HepG2 (cell line): ENCODE data around the gene MCRIP2. TPM values are rescaled to one million over a fixed set of nuclear protein-coding genes. Genes with fewer than 3 reads are reported as not detected.

ENCODE experiments used
- CBFB ChIP-seq: sonication (generic); formaldehyde crosslinking; IDR thresholded peaks from 2 replicates; pipeline ENCODE4 v1.4.0; 2020; ENCODE audit warnings: missing genetic modification reagents
- HNRNPK ChIP-seq: fragments of 200-400 bp; formaldehyde crosslinking; IDR thresholded peaks from 2 replicates; pipeline ENCODE4 v1.6.1; 2018; ENCODE audit warnings: low read length, low read depth, moderate library complexity, mild to moderate bottlenecking; ENCODE audit not compliant: poor library complexity, severe bottlenecking
- NFIB ChIP-seq: sonication (generic); formaldehyde crosslinking; IDR thresholded peaks from 2 replicates; pipeline ENCODE4 v1.9.0; 2021; ENCODE audit warnings: missing genetic modification reagents, mild to moderate bottlenecking, borderline replicate concordance
- NFKB2 ChIP-seq: sonication (generic); formaldehyde crosslinking; IDR thresholded peaks from 2 replicates; pipeline ENCODE4 v1.4.0; 2020; ENCODE audit warnings: missing genetic modification reagents, borderline replicate concordance
- NR3C1 ChIP-seq: sonication (generic); formaldehyde crosslinking; IDR thresholded peaks from 2 replicates; pipeline ENCODE4 v1.4.0; 2020; ENCODE audit warnings: missing genetic modification reagents
- PHB2 ChIP-seq: fragments of 450-650 bp; IDR thresholded peaks from 2 replicates; pipeline ENCODE4 v1.6.1; 2018; ENCODE audit not compliant: partially characterized antibody
- PRMT3 ChIP-seq: sonication (generic); formaldehyde crosslinking; IDR thresholded peaks from 2 replicates; pipeline ENCODE4 v1.8.1; 2022; ENCODE audit warnings: low read depth, mild to moderate bottlenecking, moderate library complexity, missing genetic modification reagents, borderline replicate concordance
- RXRA ChIP-seq: sonication (generic); formaldehyde crosslinking; IDR thresholded peaks from 2 replicates; pipeline ENCODE4 v1.5.1; 2020; ENCODE audit warnings: missing genetic modification reagents
- ZBTB38 ChIP-seq: sonication (generic); formaldehyde crosslinking; IDR thresholded peaks from 2 replicates; pipeline ENCODE4 v1.5.1; 2020; ENCODE audit warnings: mild to moderate bottlenecking, missing genetic modification reagents
- ZNF431 ChIP-seq: sonication (generic); formaldehyde crosslinking; IDR thresholded peaks from 2 replicates; pipeline ENCODE4 v1.9.0; 2022; ENCODE audit warnings: missing genetic modification reagents, low read depth, mild to moderate bottlenecking, borderline replicate concordance
- ZNF614 ChIP-seq: IDR thresholded peaks from 2 replicates; pipeline ENCODE4 v1.6.1; 2018; ENCODE audit warnings: missing biosample characterization, missing genetic modification reagents, inconsistent platforms, borderline replicate concordance
- ZNF737 ChIP-seq: sonication (generic); formaldehyde crosslinking; IDR thresholded peaks from 2 replicates; pipeline ENCODE4 v1.5.0; 2020; ENCODE audit warnings: missing genetic modification reagents, mild to moderate bottlenecking, borderline replicate concordance
- polyA plus RNA-seq, 8 experiments: library from polyadenylated mRNA; depleted of rRNA in 3 of 8; stranded (reverse) in 7 of 8; unstranded in 1 of 8; fragments of >200 nt; fragmentation: Illumina TruSeq in 4 of 8; extraction: Trizol in 4 of 8; gene quantifications; 2 replicates each; pipeline versions ENCODE4 v1.2.1 to v1.2.3, GENCODE V29; 2011 to 2016; ENCODE audit warnings: low read depth in 4 of 8, missing spikeins in 1 of 8, mixed read lengths in 1 of 8; ENCODE audit not compliant: insufficient read depth in 1 of 8
- total RNA-seq, 5 experiments: library from RNA; depleted of rRNA; stranded (reverse); fragments of >200 nt; fragmentation: Illumina TruSeq; extraction: Trizol; gene quantifications; 2 replicates each; pipeline ENCODE4 v1.2.3, GENCODE V29; 2016; ENCODE audit warnings: low read depth in 1 of 5
- TF ChIP-seq, protein P1 (sequence below): sonication (generic); formaldehyde crosslinking; IDR thresholded peaks from 2 replicates; pipeline ENCODE4 v1.8.0; 2022; ENCODE audit warnings: mild to moderate bottlenecking, missing genetic modification reagents
- TF ChIP-seq, protein P2 (sequence below): sonication (generic); formaldehyde crosslinking; IDR thresholded peaks from 2 replicates; pipeline ENCODE4 v1.8.0; 2022; ENCODE audit warnings: low read depth, missing genetic modification reagents
- TF ChIP-seq, protein P3 (sequence below): sonication (generic); formaldehyde crosslinking; IDR thresholded peaks from 2 replicates; pipeline ENCODE4 v1.8.1; 2023; ENCODE audit warnings: mild to moderate bottlenecking, missing genetic modification reagents
- TF ChIP-seq, protein P4 (sequence below): IDR thresholded peaks from 2 replicates; pipeline ENCODE4 v1.4.0; 2020; ENCODE audit warnings: mild to moderate bottlenecking, missing genetic modification reagents
- TF ChIP-seq, protein P5 (sequence below): sonication (generic); formaldehyde crosslinking; IDR thresholded peaks from 2 replicates; pipeline ENCODE4 v1.4.0; 2020; ENCODE audit warnings: missing genetic modification reagents

Gene MCRIP2
- total and polyA plus RNA-seq, 2 of the 13 experiments (the other 11 are each of a cell fraction or from before 2014, with no cell fraction given), result 39.6 to 76.7 TPM

DNA sequence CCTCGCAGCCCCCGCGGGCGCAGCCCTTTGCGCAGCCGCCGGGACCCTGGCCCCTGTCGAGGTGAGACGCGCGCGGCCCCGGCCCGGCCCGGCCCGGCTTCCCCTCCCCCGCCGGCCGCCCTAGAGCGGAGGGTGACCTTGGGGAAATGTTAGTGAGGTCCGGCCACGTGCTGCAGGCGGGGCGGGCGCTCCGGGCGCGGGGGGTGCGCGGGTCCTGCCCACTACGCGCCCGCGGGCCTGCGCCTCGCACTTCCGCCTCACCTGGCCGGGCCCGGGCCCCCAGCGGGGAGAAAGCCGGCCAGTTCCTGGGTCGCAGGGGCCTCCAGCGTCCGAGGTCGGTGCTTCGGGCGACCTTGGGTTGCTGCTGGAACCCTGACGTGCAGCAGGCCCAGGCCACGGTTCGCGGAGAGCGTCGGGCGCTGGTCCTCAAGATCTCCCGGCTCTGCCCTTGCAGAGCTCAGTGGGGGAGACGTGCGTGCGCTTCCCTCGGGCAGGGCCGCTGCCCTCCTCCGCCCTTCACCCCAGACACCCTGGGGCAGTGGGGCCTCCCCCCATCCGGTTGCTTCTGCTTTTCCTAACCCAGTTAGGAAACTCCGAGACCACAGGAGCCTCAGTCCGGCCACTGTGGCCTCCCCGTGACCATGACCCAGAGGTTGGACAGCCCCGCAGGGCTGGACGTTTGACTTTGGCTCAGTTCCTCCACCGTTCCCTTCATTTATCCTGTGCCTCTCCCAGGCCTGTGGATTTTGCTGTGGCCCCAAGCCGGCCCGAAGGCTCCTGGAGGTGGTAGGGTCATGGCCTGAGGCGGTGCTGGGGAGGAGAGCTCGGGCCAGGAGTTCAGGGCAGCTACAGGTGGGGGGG is 791 bp downstream of the MCRIP2 start (continued):
- TF ChIP-seq, protein P1, sequence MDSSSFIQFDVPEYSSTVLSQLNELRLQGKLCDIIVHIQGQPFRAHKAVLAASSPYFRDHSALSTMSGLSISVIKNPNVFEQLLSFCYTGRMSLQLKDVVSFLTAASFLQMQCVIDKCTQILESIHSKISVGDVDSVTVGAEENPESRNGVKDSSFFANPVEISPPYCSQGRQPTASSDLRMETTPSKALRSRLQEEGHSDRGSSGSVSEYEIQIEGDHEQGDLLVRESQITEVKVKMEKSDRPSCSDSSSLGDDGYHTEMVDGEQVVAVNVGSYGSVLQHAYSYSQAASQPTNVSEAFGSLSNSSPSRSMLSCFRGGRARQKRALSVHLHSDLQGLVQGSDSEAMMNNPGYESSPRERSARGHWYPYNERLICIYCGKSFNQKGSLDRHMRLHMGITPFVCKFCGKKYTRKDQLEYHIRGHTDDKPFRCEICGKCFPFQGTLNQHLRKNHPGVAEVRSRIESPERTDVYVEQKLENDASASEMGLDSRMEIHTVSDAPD, result 0 out of 2 replicates have a peak, but pooled peaks have one; percentile 50
- TF ChIP-seq CBFB, result no peak
- TF ChIP-seq NFKB2 (CRISPR knock-in tag), result no peak
- TF ChIP-seq, protein P2, sequence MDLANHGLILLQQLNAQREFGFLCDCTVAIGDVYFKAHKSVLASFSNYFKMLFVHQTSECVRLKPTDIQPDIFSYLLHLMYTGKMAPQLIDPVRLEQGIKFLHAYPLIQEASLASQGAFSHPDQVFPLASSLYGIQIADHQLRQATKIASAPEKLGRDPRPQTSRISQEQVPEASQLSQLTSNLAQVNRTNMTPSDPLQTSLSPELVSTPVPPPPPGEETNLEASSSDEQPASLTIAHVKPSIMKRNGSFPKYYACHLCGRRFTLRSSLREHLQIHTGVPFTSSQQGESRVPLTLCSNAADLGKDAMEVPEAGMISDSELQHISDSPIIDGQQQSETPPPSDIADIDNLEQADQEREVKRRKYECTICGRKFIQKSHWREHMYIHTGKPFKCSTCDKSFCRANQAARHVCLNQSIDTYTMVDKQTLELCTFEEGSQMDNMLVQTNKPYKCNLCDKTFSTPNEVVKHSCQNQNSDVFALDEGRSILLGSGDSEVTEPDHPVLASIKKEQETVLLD (CRISPR knock-in tag), result peak; percentile 45; the same call in 1 of the 2 replicates
- TF ChIP-seq NR3C1 (CRISPR knock-in tag), result no peak
- no peak for TF ChIP-seq NFIB
- no peak for TF ChIP-seq ZNF737
- TF ChIP-seq, protein P3, sequence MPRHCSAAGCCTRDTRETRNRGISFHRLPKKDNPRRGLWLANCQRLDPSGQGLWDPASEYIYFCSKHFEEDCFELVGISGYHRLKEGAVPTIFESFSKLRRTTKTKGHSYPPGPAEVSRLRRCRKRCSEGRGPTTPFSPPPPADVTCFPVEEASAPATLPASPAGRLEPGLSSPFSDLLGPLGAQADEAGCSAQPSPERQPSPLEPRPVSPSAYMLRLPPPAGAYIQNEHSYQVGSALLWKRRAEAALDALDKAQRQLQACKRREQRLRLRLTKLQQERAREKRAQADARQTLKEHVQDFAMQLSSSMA (CRISPR knock-in tag), result no peak
- no peak for TF ChIP-seq PHB2
- no peak for TF ChIP-seq HNRNPK
- TF ChIP-seq ZNF431 (CRISPR knock-in tag), result peak; percentile 80; the same call in 1 of the 2 replicates
- no peak for TF ChIP-seq ZNF614 (CRISPR knock-in tag)
- 0 out of 2 replicates have a peak, but pooled peaks have one; percentile 57 for TF ChIP-seq PRMT3 (CRISPR knock-in tag)
- TF ChIP-seq RXRA (CRISPR knock-in tag), result peak; percentile 80
- TF ChIP-seq, protein P4, sequence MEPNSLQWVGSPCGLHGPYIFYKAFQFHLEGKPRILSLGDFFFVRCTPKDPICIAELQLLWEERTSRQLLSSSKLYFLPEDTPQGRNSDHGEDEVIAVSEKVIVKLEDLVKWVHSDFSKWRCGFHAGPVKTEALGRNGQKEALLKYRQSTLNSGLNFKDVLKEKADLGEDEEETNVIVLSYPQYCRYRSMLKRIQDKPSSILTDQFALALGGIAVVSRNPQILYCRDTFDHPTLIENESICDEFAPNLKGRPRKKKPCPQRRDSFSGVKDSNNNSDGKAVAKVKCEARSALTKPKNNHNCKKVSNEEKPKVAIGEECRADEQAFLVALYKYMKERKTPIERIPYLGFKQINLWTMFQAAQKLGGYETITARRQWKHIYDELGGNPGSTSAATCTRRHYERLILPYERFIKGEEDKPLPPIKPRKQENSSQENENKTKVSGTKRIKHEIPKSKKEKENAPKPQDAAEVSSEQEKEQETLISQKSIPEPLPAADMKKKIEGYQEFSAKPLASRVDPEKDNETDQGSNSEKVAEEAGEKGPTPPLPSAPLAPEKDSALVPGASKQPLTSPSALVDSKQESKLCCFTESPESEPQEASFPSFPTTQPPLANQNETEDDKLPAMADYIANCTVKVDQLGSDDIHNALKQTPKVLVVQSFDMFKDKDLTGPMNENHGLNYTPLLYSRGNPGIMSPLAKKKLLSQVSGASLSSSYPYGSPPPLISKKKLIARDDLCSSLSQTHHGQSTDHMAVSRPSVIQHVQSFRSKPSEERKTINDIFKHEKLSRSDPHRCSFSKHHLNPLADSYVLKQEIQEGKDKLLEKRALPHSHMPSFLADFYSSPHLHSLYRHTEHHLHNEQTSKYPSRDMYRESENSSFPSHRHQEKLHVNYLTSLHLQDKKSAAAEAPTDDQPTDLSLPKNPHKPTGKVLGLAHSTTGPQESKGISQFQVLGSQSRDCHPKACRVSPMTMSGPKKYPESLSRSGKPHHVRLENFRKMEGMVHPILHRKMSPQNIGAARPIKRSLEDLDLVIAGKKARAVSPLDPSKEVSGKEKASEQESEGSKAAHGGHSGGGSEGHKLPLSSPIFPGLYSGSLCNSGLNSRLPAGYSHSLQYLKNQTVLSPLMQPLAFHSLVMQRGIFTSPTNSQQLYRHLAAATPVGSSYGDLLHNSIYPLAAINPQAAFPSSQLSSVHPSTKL (CRISPR knock-in tag), result no peak
- TF ChIP-seq, protein P5, sequence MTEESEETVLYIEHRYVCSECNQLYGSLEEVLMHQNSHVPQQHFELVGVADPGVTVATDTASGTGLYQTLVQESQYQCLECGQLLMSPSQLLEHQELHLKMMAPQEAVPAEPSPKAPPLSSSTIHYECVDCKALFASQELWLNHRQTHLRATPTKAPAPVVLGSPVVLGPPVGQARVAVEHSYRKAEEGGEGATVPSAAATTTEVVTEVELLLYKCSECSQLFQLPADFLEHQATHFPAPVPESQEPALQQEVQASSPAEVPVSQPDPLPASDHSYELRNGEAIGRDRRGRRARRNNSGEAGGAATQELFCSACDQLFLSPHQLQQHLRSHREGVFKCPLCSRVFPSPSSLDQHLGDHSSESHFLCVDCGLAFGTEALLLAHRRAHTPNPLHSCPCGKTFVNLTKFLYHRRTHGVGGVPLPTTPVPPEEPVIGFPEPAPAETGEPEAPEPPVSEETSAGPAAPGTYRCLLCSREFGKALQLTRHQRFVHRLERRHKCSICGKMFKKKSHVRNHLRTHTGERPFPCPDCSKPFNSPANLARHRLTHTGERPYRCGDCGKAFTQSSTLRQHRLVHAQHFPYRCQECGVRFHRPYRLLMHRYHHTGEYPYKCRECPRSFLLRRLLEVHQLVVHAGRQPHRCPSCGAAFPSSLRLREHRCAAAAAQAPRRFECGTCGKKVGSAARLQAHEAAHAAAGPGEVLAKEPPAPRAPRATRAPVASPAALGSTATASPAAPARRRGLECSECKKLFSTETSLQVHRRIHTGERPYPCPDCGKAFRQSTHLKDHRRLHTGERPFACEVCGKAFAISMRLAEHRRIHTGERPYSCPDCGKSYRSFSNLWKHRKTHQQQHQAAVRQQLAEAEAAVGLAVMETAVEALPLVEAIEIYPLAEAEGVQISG (CRISPR knock-in tag), result peak; percentile 52; the same call in 1 of the 2 replicates
- TF ChIP-seq ZBTB38, result 0 out of 2 replicates have a peak, but pooled peaks have one; percentile 36
